WERI-Rb-1 (cell line): ENCODE measurements around the gene HHEX.
A peak's percentile ranks its signal among the peaks of the same experiment; 100 is the strongest.
"Not testable (repeated sequence)": the region's sequence is repeated elsewhere in the genome, so short reads cannot be mapped to it uniquely, and the experiment has no call there.

Experiments used
- DNase-seq: peaks from one replicate; pipeline ENCODE4 v3.0.0-alpha.2; 2020
- H3K27ac ChIP-seq: fragments of 250-450 bp; sonication (Bioruptor Pico); 2 replicates; pipeline ENCODE4 v1.5.1; 2020; ENCODE audit warnings: mild to moderate bottlenecking, moderate library complexity
- H3K27me3 ChIP-seq: fragments of 250-450 bp; sonication (Bioruptor Pico); 2 replicates; pipeline ENCODE4 v1.5.1; 2021; ENCODE audit warnings: mild to moderate bottlenecking, low read depth, moderate library complexity; ENCODE audit not compliant: insufficient read depth, severe bottlenecking
- H3K36me3 ChIP-seq: fragments of 250-450 bp; sonication (Bioruptor Pico); 2 replicates; pipeline ENCODE4 v1.5.1; 2020; ENCODE audit warnings: mild to moderate bottlenecking, moderate library complexity
- H3K4me3 ChIP-seq: 2 replicates; pipeline ENCODE4 v1.5.1; 2011; ENCODE audit warnings: low read depth, mild to moderate bottlenecking, control low read depth, low read length
- H3K9me3 ChIP-seq: fragments of 250-450 bp; sonication (Bioruptor Pico); 2 replicates; pipeline ENCODE4 v1.5.1; 2021; ENCODE audit warnings: mild to moderate bottlenecking, moderate library complexity; ENCODE audit not compliant: severe bottlenecking
- TF ChIP-seq, protein P1 (sequence below): IDR thresholded peaks from 2 replicates; pipeline ENCODE4 v1.5.1; 2011; ENCODE audit warnings: low read depth, mild to moderate bottlenecking, control low read depth, inconsistent platforms, low read length

HHEX gene

DNA sequence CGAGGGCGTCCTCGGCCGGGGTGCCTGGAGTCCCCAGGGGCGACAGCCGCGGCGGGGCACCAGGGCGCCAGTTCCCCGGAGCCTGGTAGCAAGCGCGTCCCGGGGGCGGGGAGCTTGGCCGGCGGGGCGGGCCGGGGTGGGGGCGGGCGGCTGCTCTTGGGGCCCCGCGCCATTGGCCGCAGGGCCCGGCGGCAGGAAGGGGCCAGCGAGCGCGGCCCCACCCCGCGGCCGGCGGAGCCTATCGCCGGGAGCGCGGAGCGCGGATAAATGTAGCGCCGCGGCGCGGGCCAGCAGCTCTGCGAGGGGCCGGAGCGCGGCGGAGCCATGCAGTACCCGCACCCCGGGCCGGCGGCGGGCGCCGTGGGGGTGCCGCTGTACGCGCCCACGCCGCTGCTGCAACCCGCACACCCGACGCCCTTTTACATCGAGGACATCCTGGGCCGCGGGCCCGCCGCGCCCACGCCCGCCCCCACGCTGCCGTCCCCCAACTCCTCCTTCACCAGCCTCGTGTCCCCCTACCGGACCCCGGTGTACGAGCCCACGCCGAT is at the start of gene HHEX:
Gene HHEX (plus strand): TSS at position 293 of the 548 bp plus-strand sequence. CDS start 32 bp downstream, at position 325.
- Histone ChIP-seq H3K27me3 (no peaks in the 10 kb centered on the region), H3K36me3 (peaks cover 6% of the 10 kb centered on the region; the same call in 1 of the 2 replicates), H3K4me3 (peak within 1 kb of the TSS; percentile 68), H3K27ac (peak within 1 kb of the TSS; percentile 73), H3K9me3 (peaks cover 11% of the 10 kb centered on the region)
- peak; percentile 65 for DNase-seq
- TF ChIP-seq, protein P1, sequence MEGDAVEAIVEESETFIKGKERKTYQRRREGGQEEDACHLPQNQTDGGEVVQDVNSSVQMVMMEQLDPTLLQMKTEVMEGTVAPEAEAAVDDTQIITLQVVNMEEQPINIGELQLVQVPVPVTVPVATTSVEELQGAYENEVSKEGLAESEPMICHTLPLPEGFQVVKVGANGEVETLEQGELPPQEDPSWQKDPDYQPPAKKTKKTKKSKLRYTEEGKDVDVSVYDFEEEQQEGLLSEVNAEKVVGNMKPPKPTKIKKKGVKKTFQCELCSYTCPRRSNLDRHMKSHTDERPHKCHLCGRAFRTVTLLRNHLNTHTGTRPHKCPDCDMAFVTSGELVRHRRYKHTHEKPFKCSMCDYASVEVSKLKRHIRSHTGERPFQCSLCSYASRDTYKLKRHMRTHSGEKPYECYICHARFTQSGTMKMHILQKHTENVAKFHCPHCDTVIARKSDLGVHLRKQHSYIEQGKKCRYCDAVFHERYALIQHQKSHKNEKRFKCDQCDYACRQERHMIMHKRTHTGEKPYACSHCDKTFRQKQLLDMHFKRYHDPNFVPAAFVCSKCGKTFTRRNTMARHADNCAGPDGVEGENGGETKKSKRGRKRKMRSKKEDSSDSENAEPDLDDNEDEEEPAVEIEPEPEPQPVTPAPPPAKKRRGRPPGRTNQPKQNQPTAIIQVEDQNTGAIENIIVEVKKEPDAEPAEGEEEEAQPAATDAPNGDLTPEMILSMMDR: no peak

DNA sequence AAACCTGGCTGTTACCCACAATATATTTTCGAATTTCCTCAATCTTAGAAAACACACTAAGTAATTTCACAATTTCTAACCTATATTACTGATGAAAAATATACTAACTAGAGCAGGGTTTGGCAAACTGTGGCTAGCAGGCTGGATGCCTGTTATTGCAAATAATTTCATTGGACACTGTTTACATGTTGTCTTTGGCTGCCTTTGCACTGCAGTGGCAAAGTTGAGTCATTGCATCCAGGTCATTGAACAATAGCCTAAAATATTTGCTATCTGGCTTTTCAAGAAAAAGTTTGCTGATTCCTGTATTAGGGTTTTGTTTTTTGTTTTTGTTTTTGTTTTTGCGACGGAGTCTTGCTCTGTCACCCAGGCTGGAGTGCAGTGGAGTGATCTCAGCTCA is 49.6 kb upstream of the HHEX start:
- no peak for DNase-seq
- H3K4me3 ChIP-seq: no peak overlapping the region
- TF ChIP-seq, protein P1: no peak
- no peak overlapping the region for H3K27ac ChIP-seq
- H3K27me3 ChIP-seq: no peaks in the 10 kb centered on the region
- no peaks in the 10 kb centered on the region for H3K9me3 ChIP-seq
- H3K36me3 ChIP-seq: peaks cover 81% of the 10 kb centered on the region

GRCh38 chr10:92641492-92641891 is 48.3 kb upstream of the HHEX start:
- no peak for DNase-seq
- H3K9me3 ChIP-seq: no peaks in the 10 kb centered on the region
- TF ChIP-seq, protein P1: no peak
- H3K4me3 ChIP-seq: no peak overlapping the region
- H3K27ac ChIP-seq: no peak overlapping the region
- no peaks in the 10 kb centered on the region for H3K27me3 ChIP-seq
- H3K36me3 ChIP-seq: peaks cover 78% of the 10 kb centered on the region

GRCh38 chr10:92644921-92645320 is 44.8 kb upstream of the HHEX start:
- Histone ChIP-seq H3K27ac (no peak overlapping the region), H3K36me3 (peaks cover 79% of the 10 kb centered on the region)
- DNase-seq: no peak

DNA sequence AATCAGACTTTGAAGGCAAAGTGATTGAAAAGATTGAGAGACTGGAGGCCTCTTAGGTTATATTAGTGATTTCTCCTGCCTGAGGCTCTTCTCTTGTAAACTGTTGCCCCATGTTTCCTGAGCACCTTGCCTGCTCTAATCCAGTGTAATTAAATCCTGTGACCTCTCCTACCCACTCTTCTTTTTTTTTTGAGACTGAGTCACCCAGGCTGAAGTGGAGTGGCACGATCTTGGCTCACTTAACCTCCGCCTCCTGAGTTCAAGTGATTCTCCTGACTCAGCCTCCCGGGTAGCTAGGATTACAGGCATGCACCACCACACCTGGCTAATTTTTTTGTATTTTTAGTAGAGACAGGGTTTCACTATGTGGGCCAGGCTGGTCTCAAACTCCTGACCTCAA is 38.9 kb upstream of the HHEX start:
- H3K27ac ChIP-seq, DNase-seq, H3K4me3 ChIP-seq, H3K9me3 ChIP-seq, H3K27me3 ChIP-seq: not testable (repeated sequence)
- H3K36me3 ChIP-seq: peaks cover 94% of the 10 kb centered on the region

More at GRCh38 chr10:92644921-92645320, 44.8 kb upstream of the HHEX start:
- no peaks in the 10 kb centered on the region for H3K9me3 ChIP-seq
- H3K27me3 ChIP-seq: no peaks in the 10 kb centered on the region
- TF ChIP-seq, protein P1: no peak
- H3K4me3 ChIP-seq: no peak overlapping the region

DNA sequence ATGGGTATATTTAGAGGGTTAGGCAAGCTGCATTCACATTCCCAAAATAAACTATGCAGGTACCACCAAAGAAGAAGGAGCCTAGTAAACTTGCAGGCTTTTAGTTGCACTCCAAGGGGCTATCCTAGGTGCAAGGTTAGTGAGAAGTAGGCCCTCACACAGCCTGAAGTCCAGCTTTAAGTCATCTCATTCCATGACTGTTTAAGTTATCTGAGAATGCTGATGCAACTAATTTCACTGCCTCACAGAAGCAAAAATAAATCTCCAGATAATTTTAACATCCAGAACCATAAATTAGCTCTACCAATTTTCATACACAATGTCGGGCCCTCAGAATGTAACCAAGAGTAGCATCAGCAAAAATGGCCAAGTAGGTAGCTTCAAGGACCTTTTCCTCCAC is 34.3 kb upstream of the HHEX start:
- Histone ChIP-seq H3K27me3 (no peaks in the 10 kb centered on the region), H3K36me3 (peaks cover 54% of the 10 kb centered on the region), H3K9me3 (no peaks in the 10 kb centered on the region), H3K4me3 (no peak overlapping the region), H3K27ac (no peak overlapping the region)
- TF ChIP-seq, protein P1: no peak
- no peak for DNase-seq
